Fibroblast of villous mesenchyme (primary cell): Measurements from ENCODE around the gene RELCH. TPM values are rescaled to one million over a fixed set of nuclear protein-coding genes. Genes with fewer than 3 reads are reported as not detected.

ENCODE experiments used
- DNase-seq: peaks from one replicate; pipeline ENCODE4 v3.0.0-alpha.2; 2010; ENCODE audit warnings: low read depth
- H3K4me3 ChIP-seq: 2 replicates; pipeline ENCODE4 v1.5.1; 2011; ENCODE audit warnings: low read depth, mild to moderate bottlenecking, low read length
- total RNA-seq: library from RNA; depleted of rRNA; stranded (reverse); fragments of >200 nt; gene quantifications from 2 replicates; pipeline ENCODE4 v1.2.3, GENCODE V29; 2012
- TF ChIP-seq, protein P1 (sequence below): IDR thresholded peaks from 2 replicates; pipeline ENCODE4 v1.5.1; 2012; ENCODE audit warnings: low read depth, mild to moderate bottlenecking, low read length; ENCODE audit not compliant: insufficient read depth

The RELCH gene
- total RNA-seq, 1 donor = 50.1 TPM

DNA sequence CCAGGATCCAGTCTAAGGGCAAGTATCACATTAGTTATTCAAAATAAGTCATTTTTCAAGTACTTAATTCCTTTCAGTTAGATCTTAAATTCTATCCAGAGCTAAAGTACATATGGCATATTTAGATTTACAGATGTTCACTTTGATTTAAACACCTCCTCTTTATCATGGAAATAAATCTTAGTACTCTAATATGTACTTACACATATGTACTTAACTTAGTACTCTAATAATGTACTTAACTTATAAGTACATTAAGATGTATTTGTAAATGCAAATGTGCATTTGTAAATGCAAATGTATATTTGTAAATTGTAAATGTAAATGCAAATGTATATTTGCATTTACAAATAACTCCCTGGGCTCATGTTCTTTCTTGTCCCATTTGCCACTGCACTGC lies 14.8 kb upstream of the RELCH start:
- no peak overlapping the region for H3K4me3 ChIP-seq
- TF ChIP-seq, protein P1, sequence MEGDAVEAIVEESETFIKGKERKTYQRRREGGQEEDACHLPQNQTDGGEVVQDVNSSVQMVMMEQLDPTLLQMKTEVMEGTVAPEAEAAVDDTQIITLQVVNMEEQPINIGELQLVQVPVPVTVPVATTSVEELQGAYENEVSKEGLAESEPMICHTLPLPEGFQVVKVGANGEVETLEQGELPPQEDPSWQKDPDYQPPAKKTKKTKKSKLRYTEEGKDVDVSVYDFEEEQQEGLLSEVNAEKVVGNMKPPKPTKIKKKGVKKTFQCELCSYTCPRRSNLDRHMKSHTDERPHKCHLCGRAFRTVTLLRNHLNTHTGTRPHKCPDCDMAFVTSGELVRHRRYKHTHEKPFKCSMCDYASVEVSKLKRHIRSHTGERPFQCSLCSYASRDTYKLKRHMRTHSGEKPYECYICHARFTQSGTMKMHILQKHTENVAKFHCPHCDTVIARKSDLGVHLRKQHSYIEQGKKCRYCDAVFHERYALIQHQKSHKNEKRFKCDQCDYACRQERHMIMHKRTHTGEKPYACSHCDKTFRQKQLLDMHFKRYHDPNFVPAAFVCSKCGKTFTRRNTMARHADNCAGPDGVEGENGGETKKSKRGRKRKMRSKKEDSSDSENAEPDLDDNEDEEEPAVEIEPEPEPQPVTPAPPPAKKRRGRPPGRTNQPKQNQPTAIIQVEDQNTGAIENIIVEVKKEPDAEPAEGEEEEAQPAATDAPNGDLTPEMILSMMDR = no peak
- DNase-seq = no peak

DNA sequence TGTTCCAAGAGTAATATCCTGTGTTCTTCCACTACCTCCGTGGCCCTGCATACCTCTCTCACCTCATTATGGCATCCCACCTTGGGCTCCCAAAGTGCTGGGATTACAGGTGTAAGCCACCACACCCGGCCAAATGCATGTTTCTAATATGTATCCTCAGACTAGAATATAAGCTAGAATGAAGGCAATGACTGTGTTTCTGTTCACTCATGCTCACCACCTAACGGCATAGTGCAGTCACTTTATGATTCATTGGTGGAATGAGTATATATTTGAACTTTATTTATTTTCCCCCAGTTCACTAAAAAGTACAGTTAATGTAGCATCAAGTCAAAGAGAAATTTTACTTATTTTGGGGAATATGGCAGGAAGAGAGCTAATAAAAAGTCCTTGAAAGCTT lies 11.5 kb upstream of the RELCH start:
- TF ChIP-seq, protein P1 = no peak
- DNase-seq = no peak

DNA sequence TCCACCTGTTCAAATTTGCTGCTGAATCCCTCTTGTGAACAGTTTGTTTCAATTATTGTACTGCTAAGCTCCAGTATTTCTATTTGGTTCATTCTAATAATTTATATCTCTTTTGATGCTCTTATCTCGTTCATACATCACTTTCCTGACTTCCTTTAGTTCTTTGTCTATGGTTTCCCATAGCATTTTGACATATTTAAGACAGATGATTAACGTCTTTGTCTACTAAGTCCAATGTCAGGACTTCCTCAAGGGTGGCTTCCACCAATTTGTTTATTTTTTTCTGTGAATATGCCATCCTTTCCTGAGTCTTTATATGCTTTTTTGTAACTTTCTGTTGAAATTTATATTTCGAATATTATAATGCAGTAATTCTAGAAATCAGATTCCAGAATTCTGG lies 9.8 kb upstream of the RELCH start:
- TF ChIP-seq, protein P1 = no peak
- no peak for DNase-seq
- H3K4me3 ChIP-seq = no peak overlapping the region

More for the DNA sequence above, 11.5 kb upstream of the RELCH start:
- no peak overlapping the region for H3K4me3 ChIP-seq

DNA sequence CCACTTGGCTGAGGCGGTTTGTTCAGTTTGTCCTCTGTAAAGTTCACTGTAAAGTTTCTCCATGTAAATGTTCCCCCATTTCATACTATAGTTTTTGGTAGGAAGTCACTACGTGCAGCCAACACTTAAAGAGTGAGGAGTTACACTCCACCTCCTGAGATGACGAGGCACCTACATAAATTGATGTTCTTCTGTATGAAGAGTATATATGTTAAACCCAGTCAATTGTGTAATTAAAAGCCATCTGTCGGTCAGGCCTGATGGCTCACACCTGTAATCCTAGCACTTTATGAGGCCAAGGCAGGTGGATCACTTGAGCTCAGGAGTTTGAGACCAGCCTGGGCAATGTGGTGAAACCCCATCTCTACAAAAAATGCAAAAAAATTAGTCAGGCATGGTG lies 7.8 kb upstream of the RELCH start:
- no peak for DNase-seq
- no peak overlapping the region for H3K4me3 ChIP-seq
- TF ChIP-seq, protein P1 = no peak

DNA sequence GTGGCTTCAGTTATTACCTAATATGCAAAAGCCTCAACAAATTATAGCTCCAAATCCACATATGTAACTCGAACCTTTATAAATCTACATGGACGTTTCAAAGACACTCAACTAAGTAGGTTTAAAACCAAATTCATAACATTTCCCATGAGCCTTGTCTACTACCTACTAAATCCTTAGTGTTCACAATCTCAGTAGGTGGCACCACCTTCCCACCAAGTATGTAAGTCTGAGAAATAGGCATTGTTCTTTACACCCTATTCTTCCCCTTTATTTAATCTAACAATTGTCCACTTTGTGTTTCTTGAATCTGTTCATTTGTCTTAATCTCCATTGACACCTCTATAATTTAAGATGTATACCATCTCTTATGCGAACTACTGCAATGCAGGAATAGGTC lies 4.8 kb upstream of the RELCH start:
- TF ChIP-seq, protein P1 = no peak
- no peak for DNase-seq
- no peak overlapping the region for H3K4me3 ChIP-seq

DNA sequence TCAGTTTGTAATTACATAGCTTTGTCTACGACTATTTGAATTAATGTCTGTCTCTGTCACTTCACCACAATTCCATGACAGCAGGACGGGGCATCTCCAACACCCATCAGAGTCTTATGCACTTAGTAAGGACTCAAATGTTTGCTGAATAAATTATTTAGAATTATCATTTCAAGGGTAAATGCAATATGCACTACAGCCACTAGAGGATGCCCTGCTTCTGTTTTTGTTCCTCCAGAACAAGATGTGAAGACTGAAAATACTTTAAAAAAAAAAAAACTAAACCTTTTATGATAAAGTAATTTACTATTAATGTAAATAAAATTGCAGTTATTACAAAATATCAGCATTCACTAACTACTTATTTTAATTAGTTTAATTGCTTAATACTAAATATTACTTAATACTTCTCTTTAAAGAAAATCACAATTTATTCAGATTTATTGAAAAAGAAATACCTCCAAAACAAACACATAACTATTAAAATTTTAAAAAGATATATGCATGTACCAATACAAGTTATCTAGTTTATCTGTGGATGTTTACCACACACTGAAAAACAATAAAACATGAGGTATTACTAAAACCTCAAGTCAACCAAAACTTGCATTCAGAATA lies 3.4 kb upstream of the RELCH start:
- peak; percentile 72 for DNase-seq
- TF ChIP-seq, protein P1 = peak; percentile 94
- no peak overlapping the region for H3K4me3 ChIP-seq

DNA sequence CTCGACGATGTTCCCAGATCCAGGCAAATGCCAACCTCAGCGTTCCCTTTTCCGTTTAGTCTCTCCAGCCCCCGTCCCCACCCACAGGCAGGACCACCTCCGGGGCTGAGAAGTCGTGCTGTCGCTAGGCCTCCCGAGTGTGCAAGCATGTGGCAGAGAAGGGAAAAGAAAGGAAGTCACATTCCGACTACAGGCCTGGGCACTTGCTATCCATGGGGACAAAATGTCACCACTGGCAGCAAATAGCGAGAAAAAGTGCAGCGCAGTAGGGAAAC lies 619 bp upstream of the RELCH start:
- TF ChIP-seq, protein P1 = no peak
- H3K4me3 ChIP-seq = peak overlapping the region; percentile 83
- DNase-seq = no peak
